HepG2 (cell line): ENCODE results near the gene GPC6. TPM values are rescaled to one million over a fixed set of nuclear protein-coding genes. Genes with fewer than 3 reads are reported as not detected.

Experiments
- ATAC-seq: fragments of 200-7000 bp; cut with Tn5 transposase; 3 replicates; pipeline ENCODE4 v1.9.1; 2020; ENCODE audit warnings: mild to moderate bottlenecking, moderate library complexity
- BruUV-seq: library from RNA; stranded (reverse); fragments of 400-500 nt; replicated peaks from 2 replicates; lab custom pipeline; 2021; lab: Mats Ljungman, UMichigan
- CTCF ChIA-PET: fragments of 300-600 bp; formaldehyde crosslinking; extraction: SDS; loops from one replicate; lab custom pipeline; 2021; ENCODE audit warnings: low total read pairs, inconsistent platforms, low intra/inter-chr PET ratio; lab: Yijun Ruan, JAX
- POLR2A ChIA-PET: fragments of 350-600 bp; sonication (Branson Sonifier 250); formaldehyde crosslinking; loops from one replicate; lab custom pipeline; 2020; ENCODE audit warnings: antibody characterized with exemption, inconsistent platforms; lab: Yijun Ruan, JAX
- DNase-seq: peaks from one replicate; pipeline ENCODE4 v3.0.0-alpha.2; 2015; ENCODE audit warnings: low spot score
- FAIRE-seq: peaks from 3 replicates; lab custom pipeline; 2011; peaks lifted over from hg19 to GRCh38; lab: Jason Lieb, UNC
- H2AFZ ChIP-seq: one replicate; pipeline ENCODE4 v1.6.1; 2011; ENCODE audit warnings: low read length, inconsistent platforms
- H3K27ac ChIP-seq: fragments of 300-600 bp; 3 replicates; pipeline ENCODE4 v1.8.0; 2011; ENCODE audit warnings: mixed run types, mild to moderate bottlenecking, mixed read lengths, low read length, inconsistent platforms; ENCODE audit not compliant: insufficient read depth; ENCODE audit errors: extremely low read length
- H3K27me3 ChIP-seq, 2 experiments: fragments of 200-600 bp in 1 of 2; 2 replicates in 1 of 2; 3 replicates in 1 of 2; pipeline versions ENCODE4 v1.6.0 to v1.8.0; 2011; ENCODE audit warnings: low read length in 2 of 2, mild to moderate bottlenecking in 2 of 2, moderate library complexity in 2 of 2, inconsistent platforms in 1 of 2; ENCODE audit not compliant: insufficient read depth in 2 of 2, control insufficient read depth in 1 of 2
- H3K36me3 ChIP-seq, 2 experiments: fragments of 200-600 bp in 1 of 2; replicated peaks in 1 of 2; 2 replicates in 1 of 2; 3 replicates in 1 of 2; pipeline versions ENCODE4 v1.5.1 to v1.8.0; 2011; ENCODE audit warnings: low read length in 2 of 2, inconsistent platforms in 1 of 2; ENCODE audit not compliant: insufficient read depth in 2 of 2, control insufficient read depth in 1 of 2
- H3K4me1 ChIP-seq: 2 replicates; pipeline ENCODE4 v1.5.1; 2012; ENCODE audit warnings: low read length, inconsistent platforms; ENCODE audit not compliant: insufficient read depth
- H3K4me2 ChIP-seq: 2 replicates; pipeline ENCODE4 v1.6.0; 2011; ENCODE audit warnings: low read depth, low read length, inconsistent platforms
- H3K4me3 ChIP-seq, 3 experiments: fragments of 200-600 bp in 1 of 3; sonication (generic), shearing (Covaris generic) in 1 of 3; replicated peaks in 1 of 3; 2 replicates each; pipeline ENCODE4 v1.5.1; 2011 to 2016; ENCODE audit warnings: low read length in 3 of 3, inconsistent platforms in 2 of 3, low read depth in 2 of 3, mild to moderate bottlenecking in 2 of 3, control low read depth in 1 of 3, mixed read lengths in 1 of 3; ENCODE audit not compliant: insufficient read depth in 1 of 3
- H3K79me2 ChIP-seq: one replicate; pipeline ENCODE4 v1.6.1; 2011; ENCODE audit warnings: low read length, inconsistent platforms; ENCODE audit not compliant: insufficient read depth
- H3K9ac ChIP-seq: 2 replicates; pipeline ENCODE4 v1.6.0; 2011; ENCODE audit warnings: mild to moderate bottlenecking, low read depth, low read length, inconsistent platforms; ENCODE audit not compliant: insufficient read depth
- H3K9me3 ChIP-seq: 2 replicates; pipeline ENCODE4 v1.5.1; 2012; ENCODE audit warnings: mild to moderate bottlenecking, low read length
- H4K20me1 ChIP-seq: 2 replicates; pipeline ENCODE4 v1.6.0; 2011; ENCODE audit warnings: inconsistent platforms, mild to moderate bottlenecking, low read length, moderate library complexity; ENCODE audit not compliant: insufficient read depth
- HNRNPK ChIP-seq: fragments of 200-400 bp; formaldehyde crosslinking; IDR thresholded peaks from 2 replicates; pipeline ENCODE4 v1.6.1; 2018; ENCODE audit warnings: low read length, low read depth, moderate library complexity, mild to moderate bottlenecking; ENCODE audit not compliant: poor library complexity, severe bottlenecking
- MBNL3 ChIP-seq: fragments of 250-450 bp; sonication (Bioruptor Pico); conservative IDR thresholded peaks from 2 replicates; pipeline ENCODE4 v1.8.0; 2022; ENCODE audit warnings: mild to moderate bottlenecking, inconsistent platforms
- PAF1 ChIP-seq: IDR thresholded peaks from 2 replicates; pipeline ENCODE4 v1.6.1; 2016; ENCODE audit warnings: missing genetic modification reagents, missing compliant biosample characterization
- RNF2 ChIP-seq: fragments of 450-650 bp; conservative IDR thresholded peaks from 2 replicates; pipeline ENCODE4 v1.6.1; 2016; ENCODE audit warnings: low read depth
- ZNF205 ChIP-seq: IDR thresholded peaks from 2 replicates; pipeline ENCODE4 v1.6.1; 2018; ENCODE audit warnings: missing biosample characterization, missing genetic modification reagents
- ZNF296 ChIP-seq: sonication (generic); formaldehyde crosslinking; conservative IDR thresholded peaks from 2 replicates; pipeline ENCODE4 v1.5.0; 2020; ENCODE audit warnings: mild to moderate bottlenecking, missing genetic modification reagents
- ZNF660 ChIP-seq: sonication (generic); formaldehyde crosslinking; IDR thresholded peaks from 2 replicates; pipeline ENCODE4 v1.5.1; 2020; ENCODE audit warnings: mild to moderate bottlenecking, low read depth, missing genetic modification reagents, borderline replicate concordance
- WGBS: methylation state at CpG from one replicate; pipeline ENCODE4 v1.1.6; 2017; ENCODE audit warnings: low lambda C conversion rate; 5-methylcytosine and 5-hydroxymethylcytosine counted together
- in situ Hi-C: cut with HindIII; loops from 2 replicates; pipeline ENCODE4 v1.10.0; 2017; ENCODE audit warnings: low pct_unique_long_range_greater_than_20kb; ENCODE audit not compliant: extremely low pct_ligation_motif_present
- intact Hi-C: fragments of 100-400 bp; cut with micrococcal nuclease; formaldehyde crosslinking; loops from one replicate; pipeline ENCODE4 v1.10.0; 2022; ENCODE audit not compliant: unreplicated experiment
- polyA plus RNA-seq, 8 experiments: library from polyadenylated mRNA; depleted of rRNA in 3 of 8; stranded (reverse) in 7 of 8; unstranded in 1 of 8; fragments of >200 nt; fragmentation: Illumina TruSeq in 4 of 8; extraction: Trizol in 4 of 8; gene quantifications; 2 replicates each; pipeline versions ENCODE4 v1.2.1 to v1.2.3, GENCODE V29; 2011 to 2016; ENCODE audit warnings: low read depth in 4 of 8, missing spikeins in 1 of 8, mixed read lengths in 1 of 8; ENCODE audit not compliant: insufficient read depth in 1 of 8
- total RNA-seq, 5 experiments: library from RNA; depleted of rRNA; stranded (reverse); fragments of >200 nt; fragmentation: Illumina TruSeq; extraction: Trizol; gene quantifications; 2 replicates each; pipeline ENCODE4 v1.2.3, GENCODE V29; 2016; ENCODE audit warnings: low read depth in 1 of 5
- TF ChIP-seq, protein P1 (sequence below): sonication (generic); formaldehyde crosslinking; IDR thresholded peaks from 2 replicates; pipeline ENCODE4 v1.5.0; 2020; ENCODE audit warnings: missing genetic modification reagents
- TF ChIP-seq, protein P2 (sequence below): sonication (generic); formaldehyde crosslinking; IDR thresholded peaks from 2 replicates; pipeline ENCODE4 v1.5.0; 2020; ENCODE audit warnings: mild to moderate bottlenecking, missing genetic modification reagents, moderate library complexity
- TF ChIP-seq, protein P3 (sequence below): sonication (generic); formaldehyde crosslinking; IDR thresholded peaks from 2 replicates; pipeline ENCODE4 v1.4.0; 2020; ENCODE audit warnings: mild to moderate bottlenecking, missing genetic modification reagents, borderline replicate concordance
- TF ChIP-seq, protein P4 (sequence below): sonication (generic); formaldehyde crosslinking; IDR thresholded peaks from 2 replicates; pipeline ENCODE4 v1.5.0; 2020; ENCODE audit warnings: mild to moderate bottlenecking, missing genetic modification reagents

The GPC6 gene
- total and polyA plus RNA-seq, 2 of the 13 experiments (the other 11 are each of a cell fraction or from before 2014, with no cell fraction given), result 24.5 to 33.9 TPM

DNA sequence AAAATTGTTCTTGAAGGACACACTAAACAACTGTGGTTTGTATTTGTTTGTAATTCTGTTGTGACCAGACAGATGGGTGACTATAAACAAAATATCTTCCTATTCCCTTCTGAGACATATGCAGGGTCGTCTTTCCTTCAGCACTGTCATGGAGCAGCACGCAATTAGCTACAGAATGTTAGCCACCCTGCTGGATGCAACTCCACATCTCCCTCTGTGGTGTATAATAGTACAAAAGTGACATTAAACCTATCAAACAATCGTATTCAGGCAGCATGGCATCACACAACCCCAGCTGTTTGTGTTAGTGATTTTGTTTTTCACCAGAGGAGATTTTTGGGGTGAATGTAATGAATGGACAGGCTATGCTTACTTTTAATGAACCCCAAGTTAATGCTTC is 146.2 kb downstream of the GPC6 start:
- no peak overlapping the region for H3K9ac ChIP-seq
- ATAC-seq (no peak), FAIRE-seq (no peak), DNase-seq (no peak)
- no peaks in the 10 kb centered on the region for H3K79me2 ChIP-seq
- BruUV-seq, result no TSS peak
- in situ Hi-C loops, result no loop called here
- POLR2A ChIA-PET, result no interaction called here
- H3K4me1 ChIP-seq, result no peaks in the 10 kb centered on the region
- intact Hi-C loops, result no loop called here
- H2AFZ ChIP-seq, result no peak overlapping the region
- H3K36me3 ChIP-seq, result no peaks in the 10 kb centered on the region
- H3K27ac ChIP-seq, result no peak overlapping the region
- no peak overlapping the region for H3K4me2 ChIP-seq
- H3K27me3 ChIP-seq, result no peaks in the 10 kb centered on the region
- 92% methylated on average over 2 of the region's 3 CpGs for WGBS
- no peak overlapping the region for H3K4me3 ChIP-seq
- no peaks in the 10 kb centered on the region for H3K9me3 ChIP-seq
- CTCF ChIA-PET, result no interaction called here
- H4K20me1 ChIP-seq, result no peaks in the 10 kb centered on the region
- TF ChIP-seq ZNF296 (CRISPR knock-in tag), result no peak
- TF ChIP-seq, protein P1, sequence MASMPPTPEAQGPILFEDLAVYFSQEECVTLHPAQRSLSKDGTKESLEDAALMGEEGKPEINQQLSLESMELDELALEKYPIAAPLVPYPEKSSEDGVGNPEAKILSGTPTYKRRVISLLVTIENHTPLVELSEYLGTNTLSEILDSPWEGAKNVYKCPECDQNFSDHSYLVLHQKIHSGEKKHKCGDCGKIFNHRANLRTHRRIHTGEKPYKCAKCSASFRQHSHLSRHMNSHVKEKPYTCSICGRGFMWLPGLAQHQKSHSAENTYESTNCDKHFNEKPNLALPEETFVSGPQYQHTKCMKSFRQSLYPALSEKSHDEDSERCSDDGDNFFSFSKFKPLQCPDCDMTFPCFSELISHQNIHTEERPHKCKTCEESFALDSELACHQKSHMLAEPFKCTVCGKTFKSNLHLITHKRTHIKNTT (CRISPR knock-in tag), result no peak
- TF ChIP-seq HNRNPK, result no peak
- TF ChIP-seq, protein P2, sequence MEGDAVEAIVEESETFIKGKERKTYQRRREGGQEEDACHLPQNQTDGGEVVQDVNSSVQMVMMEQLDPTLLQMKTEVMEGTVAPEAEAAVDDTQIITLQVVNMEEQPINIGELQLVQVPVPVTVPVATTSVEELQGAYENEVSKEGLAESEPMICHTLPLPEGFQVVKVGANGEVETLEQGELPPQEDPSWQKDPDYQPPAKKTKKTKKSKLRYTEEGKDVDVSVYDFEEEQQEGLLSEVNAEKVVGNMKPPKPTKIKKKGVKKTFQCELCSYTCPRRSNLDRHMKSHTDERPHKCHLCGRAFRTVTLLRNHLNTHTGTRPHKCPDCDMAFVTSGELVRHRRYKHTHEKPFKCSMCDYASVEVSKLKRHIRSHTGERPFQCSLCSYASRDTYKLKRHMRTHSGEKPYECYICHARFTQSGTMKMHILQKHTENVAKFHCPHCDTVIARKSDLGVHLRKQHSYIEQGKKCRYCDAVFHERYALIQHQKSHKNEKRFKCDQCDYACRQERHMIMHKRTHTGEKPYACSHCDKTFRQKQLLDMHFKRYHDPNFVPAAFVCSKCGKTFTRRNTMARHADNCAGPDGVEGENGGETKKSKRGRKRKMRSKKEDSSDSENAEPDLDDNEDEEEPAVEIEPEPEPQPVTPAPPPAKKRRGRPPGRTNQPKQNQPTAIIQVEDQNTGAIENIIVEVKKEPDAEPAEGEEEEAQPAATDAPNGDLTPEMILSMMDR (CRISPR knock-in tag), result no peak
- no peak for TF ChIP-seq ZNF660
- no peak for TF ChIP-seq MBNL3 (CRISPR knock-in tag)
- TF ChIP-seq, protein P3, sequence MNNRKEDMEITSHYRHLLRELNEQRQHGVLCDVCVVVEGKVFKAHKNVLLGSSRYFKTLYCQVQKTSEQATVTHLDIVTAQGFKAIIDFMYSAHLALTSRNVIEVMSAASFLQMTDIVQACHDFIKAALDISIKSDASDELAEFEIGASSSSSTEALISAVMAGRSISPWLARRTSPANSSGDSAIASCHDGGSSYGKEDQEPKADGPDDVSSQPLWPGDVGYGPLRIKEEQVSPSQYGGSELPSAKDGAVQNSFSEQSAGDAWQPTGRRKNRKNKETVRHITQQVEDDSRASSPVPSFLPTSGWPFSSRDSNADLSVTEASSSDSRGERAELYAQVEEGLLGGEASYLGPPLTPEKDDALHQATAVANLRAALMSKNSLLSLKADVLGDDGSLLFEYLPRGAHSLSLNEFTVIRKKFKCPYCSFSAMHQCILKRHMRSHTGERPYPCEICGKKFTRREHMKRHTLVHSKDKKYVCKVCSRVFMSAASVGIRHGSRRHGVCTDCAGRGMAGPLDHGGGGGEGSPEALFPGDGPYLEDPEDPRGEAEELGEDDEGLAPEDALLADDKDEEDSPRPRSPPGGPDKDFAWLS (CRISPR knock-in tag), result no peak
- TF ChIP-seq RNF2, result no peak
- no peak for TF ChIP-seq ZNF205
- no peak for TF ChIP-seq PAF1 (CRISPR knock-in tag)
- TF ChIP-seq, protein P4, sequence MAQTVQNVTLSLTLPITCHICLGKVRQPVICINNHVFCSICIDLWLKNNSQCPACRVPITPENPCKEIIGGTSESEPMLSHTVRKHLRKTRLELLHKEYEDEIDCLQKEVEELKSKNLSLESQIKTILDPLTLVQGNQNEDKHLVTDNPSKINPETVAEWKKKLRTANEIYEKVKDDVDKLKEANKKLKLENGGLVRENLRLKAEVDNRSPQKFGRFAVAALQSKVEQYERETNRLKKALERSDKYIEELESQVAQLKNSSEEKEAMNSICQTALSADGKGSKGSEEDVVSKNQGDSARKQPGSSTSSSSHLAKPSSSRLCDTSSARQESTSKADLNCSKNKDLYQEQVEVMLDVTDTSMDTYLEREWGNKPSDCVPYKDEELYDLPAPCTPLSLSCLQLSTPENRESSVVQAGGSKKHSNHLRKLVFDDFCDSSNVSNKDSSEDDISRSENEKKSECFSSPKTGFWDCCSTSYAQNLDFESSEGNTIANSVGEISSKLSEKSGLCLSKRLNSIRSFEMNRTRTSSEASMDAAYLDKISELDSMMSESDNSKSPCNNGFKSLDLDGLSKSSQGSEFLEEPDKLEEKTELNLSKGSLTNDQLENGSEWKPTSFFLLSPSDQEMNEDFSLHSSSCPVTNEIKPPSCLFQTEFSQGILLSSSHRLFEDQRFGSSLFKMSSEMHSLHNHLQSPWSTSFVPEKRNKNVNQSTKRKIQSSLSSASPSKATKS, result no peak
- TF ChIP-seq, all 625 proteins: peak for 0
